Keratinocyte (primary cell): ENCODE measurements around the gene OSR1. TPM values are rescaled to one million over a fixed set of nuclear protein-coding genes. Genes with fewer than 3 reads are reported as not detected.

Source experiments
- DNase-seq: peaks from one replicate; pipeline ENCODE4 v3.0.0-alpha.2; 2011; ENCODE audit warnings: low read depth, missing footprints, low spot score
- FAIRE-seq: peaks from 2 replicates; lab custom pipeline; 2011; peaks lifted over from hg19 to GRCh38; lab: Jason Lieb, UNC
- H2AFZ ChIP-seq: 2 replicates; pipeline ENCODE4 v1.6.0; 2012; ENCODE audit warnings: low read length, control low read depth, inconsistent platforms; ENCODE audit not compliant: control insufficient read depth
- H3K27ac ChIP-seq: 2 replicates; pipeline ENCODE4 v1.5.1; 2011; ENCODE audit warnings: low read length; ENCODE audit not compliant: control insufficient read depth, insufficient read depth
- H3K27me3 ChIP-seq: 3 replicates; pipeline ENCODE4 v1.6.0; 2011; ENCODE audit warnings: low read length; ENCODE audit not compliant: control insufficient read depth, insufficient read depth; ENCODE audit errors: extremely low read depth
- H3K36me3 ChIP-seq, 2 experiments: 2 replicates in 1 of 2; 3 replicates in 1 of 2; pipeline ENCODE4 v1.5.1; 2011; ENCODE audit warnings: low read length in 2 of 2, mild to moderate bottlenecking in 1 of 2; ENCODE audit not compliant: control insufficient read depth in 2 of 2, insufficient read depth in 2 of 2; ENCODE audit errors: extremely low read depth in 1 of 2
- H3K4me1 ChIP-seq: 3 replicates; pipeline ENCODE4 v1.5.1; 2011; ENCODE audit warnings: low read length; ENCODE audit not compliant: control insufficient read depth, insufficient read depth; ENCODE audit errors: extremely low read depth
- H3K4me2 ChIP-seq: 3 replicates; pipeline ENCODE4 v1.6.0; 2011; ENCODE audit warnings: low read depth, low read length; ENCODE audit not compliant: control insufficient read depth, insufficient read depth; ENCODE audit errors: extremely low read depth
- H3K4me3 ChIP-seq, 3 experiments: fragments of 200-600 bp in 1 of 3; sonication (generic) in 1 of 3; 2 replicates in 2 of 3; 3 replicates in 1 of 3; pipeline ENCODE4 v1.5.1; 2011 to 2016; ENCODE audit warnings: low read length in 3 of 3, mild to moderate bottlenecking in 3 of 3, control low read depth in 2 of 3, inconsistent platforms in 1 of 3, low read depth in 1 of 3, mixed read lengths in 1 of 3, mixed run types in 1 of 3, moderate library complexity in 1 of 3; ENCODE audit not compliant: control insufficient read depth in 2 of 3, insufficient read depth in 2 of 3; ENCODE audit errors: extremely low read depth in 1 of 3
- H3K79me2 ChIP-seq: 2 replicates; pipeline ENCODE4 v1.6.0; 2012; ENCODE audit warnings: low read length; ENCODE audit not compliant: control insufficient read depth, insufficient read depth
- H3K9ac ChIP-seq: 3 replicates; pipeline ENCODE4 v1.6.0; 2011; ENCODE audit warnings: low read length; ENCODE audit not compliant: control insufficient read depth, insufficient read depth; ENCODE audit errors: extremely low read depth
- H3K9me1 ChIP-seq: 3 replicates; pipeline ENCODE4 v1.6.0; 2011; ENCODE audit warnings: low read length; ENCODE audit not compliant: control insufficient read depth, insufficient read depth; ENCODE audit errors: extremely low read depth
- H3K9me3 ChIP-seq: 2 replicates; pipeline ENCODE4 v1.5.1; 2012; ENCODE audit warnings: low read depth, low read length; ENCODE audit not compliant: control insufficient read depth
- H4K20me1 ChIP-seq: 3 replicates; pipeline ENCODE4 v1.6.0; 2011; ENCODE audit warnings: low read length; ENCODE audit not compliant: control insufficient read depth, insufficient read depth; ENCODE audit errors: extremely low read depth
- EZH2 ChIP-seq: IDR thresholded peaks from one replicate; pipeline ENCODE4 v1.6.1; 2012; ENCODE audit warnings: inconsistent platforms, mild to moderate bottlenecking, low read length, moderate library complexity
- dilution Hi-C: fragments of 300-500 bp; cut with MboI; formaldehyde crosslinking; loops from one replicate; pipeline ENCODE4 v1.7.0; 2020; ENCODE audit warnings: low sequenced_read_pairs; ENCODE audit not compliant: extremely low pct_ligation_motif_present
- polyA plus RNA-seq, 5 experiments: library from polyadenylated mRNA; depleted of rRNA in 3 of 5; stranded (reverse) in 3 of 5; stranded (forward) in 1 of 5; unstranded in 1 of 5; fragments of >200 nt; gene quantifications; 1 replicate in 1 of 5; 2 replicates in 3 of 5; 3 replicates in 1 of 5; pipeline versions ENCODE4 v1.2.1 to v1.2.3, GENCODE V29; 2011 to 2012; ENCODE audit warnings: missing spikeins in 2 of 5, low read depth in 1 of 5, low replicate concordance in 1 of 5
- TF ChIP-seq, protein P1 (sequence below), 3 experiments: IDR thresholded peaks in 1 of 3; conservative IDR thresholded peaks in 1 of 3; optimal IDR thresholded peaks in 1 of 3; 2 replicates in 2 of 3; 3 replicates in 1 of 3; pipeline versions ENCODE3 to v1.5.1; 2011; ENCODE audit warnings: low read length in 3 of 3, mild to moderate bottlenecking in 3 of 3, moderate library complexity in 2 of 3, control low read depth in 1 of 3, inconsistent platforms in 1 of 3; ENCODE audit not compliant: insufficient read depth in 2 of 3; ENCODE audit errors: extremely low read depth in 1 of 3

OSR1 gene
- polyA plus RNA-seq, 1 donor (not counting 4 experiments of a cell fraction or from before 2014, with no cell fraction given): 0.09 TPM

DNA sequence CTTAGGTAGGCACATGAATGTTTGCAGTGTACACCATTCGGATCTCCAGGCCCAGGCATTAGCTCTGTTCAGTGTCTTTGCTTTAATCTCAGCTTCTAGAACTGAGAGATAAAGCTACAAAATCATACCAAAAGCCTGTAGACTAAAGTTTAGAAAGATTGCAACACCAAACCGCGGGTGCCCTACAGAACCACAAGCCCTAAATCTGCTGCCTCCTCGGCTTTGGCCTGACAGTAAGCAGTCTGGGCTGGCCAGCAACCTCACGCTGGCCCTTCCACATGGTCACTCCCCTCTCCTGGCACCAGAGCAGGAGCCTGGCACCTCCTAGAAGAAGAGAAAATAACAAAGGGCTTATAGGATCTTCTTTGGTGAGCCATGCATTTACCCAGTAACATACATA, 8.9 kb upstream of the OSR1 start:
- FAIRE-seq: no peak
- no peak for DNase-seq
- dilution Hi-C loops: loop anchor here (25.0 kb wide), 1 partner anchor 495 kb away; no protein-coding TSS in a partner anchor
- TF ChIP-seq, protein P1, sequence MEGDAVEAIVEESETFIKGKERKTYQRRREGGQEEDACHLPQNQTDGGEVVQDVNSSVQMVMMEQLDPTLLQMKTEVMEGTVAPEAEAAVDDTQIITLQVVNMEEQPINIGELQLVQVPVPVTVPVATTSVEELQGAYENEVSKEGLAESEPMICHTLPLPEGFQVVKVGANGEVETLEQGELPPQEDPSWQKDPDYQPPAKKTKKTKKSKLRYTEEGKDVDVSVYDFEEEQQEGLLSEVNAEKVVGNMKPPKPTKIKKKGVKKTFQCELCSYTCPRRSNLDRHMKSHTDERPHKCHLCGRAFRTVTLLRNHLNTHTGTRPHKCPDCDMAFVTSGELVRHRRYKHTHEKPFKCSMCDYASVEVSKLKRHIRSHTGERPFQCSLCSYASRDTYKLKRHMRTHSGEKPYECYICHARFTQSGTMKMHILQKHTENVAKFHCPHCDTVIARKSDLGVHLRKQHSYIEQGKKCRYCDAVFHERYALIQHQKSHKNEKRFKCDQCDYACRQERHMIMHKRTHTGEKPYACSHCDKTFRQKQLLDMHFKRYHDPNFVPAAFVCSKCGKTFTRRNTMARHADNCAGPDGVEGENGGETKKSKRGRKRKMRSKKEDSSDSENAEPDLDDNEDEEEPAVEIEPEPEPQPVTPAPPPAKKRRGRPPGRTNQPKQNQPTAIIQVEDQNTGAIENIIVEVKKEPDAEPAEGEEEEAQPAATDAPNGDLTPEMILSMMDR (optimal IDR thresholded peaks at IDR 0.05 in 1 of 3, IDR thresholded peaks at IDR 0.05 in 1 of 3, conservative IDR thresholded peaks at IDR 0.05 in 1 of 3; ENCODE audit: extremely low read depth in 1 of 3, insufficient read depth in 2 of 3, low read length in 3 of 3): no peak
- TF ChIP-seq EZH2: no peak
- H2AFZ ChIP-seq: no peak overlapping the region
- H3K4me1 ChIP-seq: no peaks in the 10 kb centered on the region
- H3K4me3 ChIP-seq: no peak overlapping the region
- no peaks in the 10 kb centered on the region for H3K9me1 ChIP-seq
- H3K27me3 ChIP-seq: peaks cover 32% of the 10 kb centered on the region
- H3K9me3 ChIP-seq: no peaks in the 10 kb centered on the region
- no peaks in the 10 kb centered on the region for H3K79me2 ChIP-seq
- no peak overlapping the region for H3K27ac ChIP-seq
- no peaks in the 10 kb centered on the region for H3K36me3 ChIP-seq
- H3K9ac ChIP-seq: no peak overlapping the region
- H3K4me2 ChIP-seq: no peak overlapping the region
- H4K20me1 ChIP-seq: no peaks in the 10 kb centered on the region

DNA sequence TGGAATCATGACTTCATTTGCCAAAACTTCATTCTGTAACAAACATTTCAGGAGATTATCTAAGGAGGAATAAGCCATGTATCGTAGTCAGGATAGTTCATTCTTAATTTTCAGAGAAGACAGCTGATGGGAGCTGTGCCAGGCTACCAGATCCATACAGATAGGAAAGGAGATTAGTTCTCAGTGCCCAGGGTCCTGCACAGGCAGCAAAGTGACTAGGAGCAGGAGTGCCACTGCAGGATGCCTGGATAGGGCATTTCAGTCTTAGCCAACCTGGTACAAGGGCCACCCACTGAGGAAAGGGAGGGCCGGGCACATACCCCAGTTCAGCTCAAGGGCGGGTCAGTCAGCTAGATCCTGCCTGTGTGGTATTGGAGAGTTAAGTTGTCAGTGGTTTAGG, 6.7 kb upstream of the OSR1 start:
- Histone ChIP-seq H3K9ac (no peak overlapping the region), H3K9me1 (no peaks in the 10 kb centered on the region), H3K27ac (no peak overlapping the region), H3K4me2 (no peak overlapping the region), H2AFZ (no peak overlapping the region), H4K20me1 (no peaks in the 10 kb centered on the region), H3K4me3 (no peak overlapping the region), H3K79me2 (no peaks in the 10 kb centered on the region), H3K36me3 (no peaks in the 10 kb centered on the region), H3K27me3 (peaks cover 41% of the 10 kb centered on the region), H3K9me3 (no peaks in the 10 kb centered on the region), H3K4me1 (peaks cover 4% of the 10 kb centered on the region)
- dilution Hi-C loops: loop anchor here (25.0 kb wide), 1 partner anchor 497 kb away; no protein-coding TSS in a partner anchor
- no peak for DNase-seq
- TF ChIP-seq, protein P1 (optimal IDR thresholded peaks at IDR 0.05 in 1 of 3, IDR thresholded peaks at IDR 0.05 in 1 of 3, conservative IDR thresholded peaks at IDR 0.05 in 1 of 3; ENCODE audit: extremely low read depth in 1 of 3, insufficient read depth in 2 of 3, low read length in 3 of 3): no peak
- TF ChIP-seq EZH2: no peak
- FAIRE-seq: no peak
